Psoas muscle (tissue), 8 donors: ENCODE measurements around the gene PHACTR3. TPM values are rescaled to one million over a fixed set of nuclear protein-coding genes. Genes with fewer than 3 reads are reported as not detected.

ENCODE experiments used
- ATAC-seq, 4 donors: fragments of 200-7000 bp; cut with Tn5 transposase; one replicate each; pipeline ENCODE4 v1.9.1; 2020; ENCODE audit warnings: moderate library complexity in 3 of 4, mild to moderate bottlenecking in 2 of 4
- DNase-seq, 2 donors: peaks; one replicate each; pipeline ENCODE4 v3.0.0-alpha.2; 2020
- H3K27ac ChIP-seq: fragments of 200-600 bp; one replicate; pipeline ENCODE4 v1.8.0; 2022
- H3K27me3 ChIP-seq, 3 donors: fragments of 200-600 bp in 1 of 3; one replicate each; pipeline versions ENCODE4 v1.6.1 to v1.8.0; 2013 to 2022; ENCODE audit warnings: low read length in 2 of 3, mild to moderate bottlenecking in 2 of 3, moderate library complexity in 1 of 3; ENCODE audit not compliant: insufficient read depth in 3 of 3
- H3K36me3 ChIP-seq, 2 donors: fragments of 200-600 bp in 1 of 2; one replicate each; pipeline versions ENCODE4 v1.6.1 to v1.8.0; 2013 to 2022; ENCODE audit warnings: low read depth in 1 of 2, mild to moderate bottlenecking in 1 of 2, moderate library complexity in 1 of 2; ENCODE audit not compliant: insufficient read depth in 1 of 2
- H3K4me1 ChIP-seq: fragments of 200-600 bp; one replicate; pipeline ENCODE4 v1.8.0; 2022
- H3K4me3 ChIP-seq: fragments of 200-600 bp; one replicate; pipeline ENCODE4 v1.8.0; 2022; ENCODE audit warnings: mild to moderate bottlenecking
- H3K9me3 ChIP-seq: fragments of 200-600 bp; one replicate; pipeline ENCODE4 v1.8.0; 2022
- CTCF ChIP-seq: fragments of 200-600 bp; IDR thresholded peaks from one replicate; pipeline ENCODE4 v1.8.0; 2022; ENCODE audit warnings: antibody characterized with exemption
- WGBS, 3 donors: extraction: QIAGEN DNeasy Blood & Tissue Kit; methylation state at CpG; one replicate each; pipeline versions ENCODE4 v1.1.6 to v1.1.7; 2013; 5-methylcytosine and 5-hydroxymethylcytosine counted together
- intact Hi-C, 2 donors: fragments of 100-400 bp; cut with DNase I; formaldehyde crosslinking; loops; one replicate each; pipeline versions ENCODE4 v1.11.0 to v1.14.2; 2022
- polyA plus RNA-seq, 3 donors: library from polyadenylated mRNA; stranded (reverse); fragments of 200-250 nt; gene quantifications; one replicate each; pipeline ENCODE4 v1.2.3, GENCODE V29; 2013
- total RNA-seq, 4 donors: library from RNA; stranded (reverse); fragmentation: NEBNext Ultra II Directional in 2 of 4; extraction: Animal tissue kit (Norgen Biotek cat#: 25700) in 2 of 4; gene quantifications; one replicate each; pipeline versions ENCODE4 v1.2.1 to v1.2.4, GENCODE V29; 2021 to 2023
- donor health status: healthy with polysubstance abuse.
- donor health status: DM: no; HTN: no; CAD: no; lungs with moderate emphysema.
- donor health status: Bipolar disorder and iron deficiency.
- donor health status: healthy.
- donor health status: DM: yes; HTN: yes; CAD: no.
- donor health status: DM: no; HTN: no; CAD: no.
- donor health status: DM: no; HTN: no; CAD: no.
- donor health status: DM: yes; HTN: yes; CAD: no.

The PHACTR3 gene
- total and polyA plus RNA-seq, 7 donors = 0.10 to 0.46 (median 0.15) TPM; not detected in 3

GRCh38 chr20:59673288-59673997 lies 69.1 kb downstream of the PHACTR3 start:
- TF ChIP-seq CTCF = no peak
- Histone ChIP-seq H3K4me1 (no peaks in the 10 kb centered on the region), H3K36me3 (no peaks in the 10 kb centered on the region), H3K4me3 (no peak overlapping the region), H3K9me3 (no peaks in the 10 kb centered on the region), H3K27me3 (peaks cover 0 to 5% (median 4%) of the 10 kb centered on the region in 3 donors), H3K27ac (no peak overlapping the region)
- WGBS, 3 donors = 86 to 89% (median 86%) methylated on average over 15 to 16 of the region's 16 CpGs
- intact Hi-C loops = no loop called here
- ATAC-seq (no peak), DNase-seq (no peak)

- Histone ChIP-seq H3K4me1 (no peaks in the 10 kb centered on the region), H3K27me3 (peaks cover 0 to 6% (median 4%) of the 10 kb centered on the region in 3 donors), H3K27ac (no peak overlapping the region), H3K36me3 (no peaks in the 10 kb centered on the region), H3K9me3 (no peaks in the 10 kb centered on the region), H3K4me3 (no peak overlapping the region)
- 57 to 67% (median 65%) methylated on average over 10 of the region's 10 CpGs for WGBS, 3 donors
- DNase-seq = no peak
- ATAC-seq = no peak
- intact Hi-C loops = no loop called here
- no peak for TF ChIP-seq CTCF
Observed at GRCh38 chr20:59673998-59674445, 69.7 kb downstream of the PHACTR3 start.

GRCh38 chr20:59676126-59676850 lies 71.9 kb downstream of the PHACTR3 start:
- DNase-seq = no peak
- H3K36me3 ChIP-seq = no peaks in the 10 kb centered on the region
- no peak for TF ChIP-seq CTCF
- 46 to 50% (median 50%) methylated on average over 11 of the region's 11 CpGs for WGBS, 3 donors
- H3K4me1 ChIP-seq = no peaks in the 10 kb centered on the region
- intact Hi-C loops = no loop called here
- no peak overlapping the region for H3K4me3 ChIP-seq
- no peaks in the 10 kb centered on the region for H3K9me3 ChIP-seq
- no peak overlapping the region for H3K27ac ChIP-seq
- no peak for ATAC-seq
- H3K27me3 ChIP-seq = peaks cover 0 to 6% (median 4%) of the 10 kb centered on the region in 3 donors

GRCh38 chr20:59676851-59677182 lies 72.5 kb downstream of the PHACTR3 start:
- Histone ChIP-seq H3K36me3 (no peaks in the 10 kb centered on the region), H3K27me3 (peaks cover 0 to 6% (median 4%) of the 10 kb centered on the region in 3 donors), H3K9me3 (no peaks in the 10 kb centered on the region), H3K4me1 (no peaks in the 10 kb centered on the region), H3K4me3 (no peak overlapping the region), H3K27ac (no peak overlapping the region)
- no peak for ATAC-seq
- 19 to 21% (median 21%) methylated on average over 4 of the region's 4 CpGs for WGBS, 3 donors
- intact Hi-C loops = no loop called here
- DNase-seq = no peak
- no peak for TF ChIP-seq CTCF
